Liver (tissue), 3 donors: ENCODE data around the gene KRTAP6-3.

ENCODE experiments used
- CTCF ChIP-seq: fragments of 150-350 bp; IDR thresholded peaks from 2 replicates; pipeline ENCODE4 v1.5.1; 2017; ENCODE audit warnings: improper control_type of control experiment, low read depth, low read length; ENCODE audit not compliant: missing input control
- EGR1 ChIP-seq, 2 donors: IDR thresholded peaks; 2 replicates each; pipeline ENCODE4 v1.6.1; 2016 to 2018; ENCODE audit warnings: antibody characterized with exemption in 2 of 2, low read depth in 2 of 2
- JUND ChIP-seq, 2 donors: IDR thresholded peaks; 2 replicates each; pipeline ENCODE4 v1.6.1; 2016; ENCODE audit warnings: antibody characterized with exemption in 2 of 2
- donor health status: healthy.
- donor health status: healthy.

- TF ChIP-seq CTCF: no peak
- no peak for TF ChIP-seq EGR1 (IDR thresholded peaks at IDR 0.05; ENCODE audit: low read depth in 2 of 2)
- no peak for TF ChIP-seq JUND (IDR thresholded peaks at IDR 0.05)
Measured at GRCh38 chr21:30590297-30590696, 1.9 kb upstream of the KRTAP6-3 start, which contains the start of gene KRTAP22-2.
